ENCODE results near the gene OPA1.

OPA1 gene

DNA sequence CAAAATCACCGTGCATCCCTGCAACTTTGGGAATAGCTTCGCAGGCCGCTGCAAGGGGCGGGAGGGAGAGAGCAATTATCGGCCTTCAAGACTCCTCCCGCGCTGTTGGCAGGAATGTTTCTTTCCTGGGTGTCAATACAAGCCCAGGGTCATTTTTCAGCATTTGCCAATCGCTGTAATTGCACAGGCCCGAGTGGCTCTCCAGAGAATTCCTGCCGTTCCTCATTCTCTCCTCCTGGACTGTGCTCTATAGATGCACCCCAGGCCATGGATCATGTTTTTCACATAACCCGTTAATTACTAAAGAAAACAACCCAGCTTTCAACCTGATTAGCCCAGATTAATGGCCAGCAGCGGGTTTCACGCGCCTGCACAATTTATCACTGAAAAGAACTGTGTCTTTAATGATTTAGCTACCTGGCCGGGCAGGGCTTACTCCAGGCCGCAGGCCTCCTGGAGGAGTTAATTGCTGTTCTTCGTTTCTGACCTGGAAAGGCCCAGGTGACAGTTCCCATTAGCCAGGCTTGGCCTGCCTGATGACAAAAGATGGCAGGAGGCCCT lies 144.3 kb downstream of the OPA1 start:
- TF ChIP-seq, protein P1, sequence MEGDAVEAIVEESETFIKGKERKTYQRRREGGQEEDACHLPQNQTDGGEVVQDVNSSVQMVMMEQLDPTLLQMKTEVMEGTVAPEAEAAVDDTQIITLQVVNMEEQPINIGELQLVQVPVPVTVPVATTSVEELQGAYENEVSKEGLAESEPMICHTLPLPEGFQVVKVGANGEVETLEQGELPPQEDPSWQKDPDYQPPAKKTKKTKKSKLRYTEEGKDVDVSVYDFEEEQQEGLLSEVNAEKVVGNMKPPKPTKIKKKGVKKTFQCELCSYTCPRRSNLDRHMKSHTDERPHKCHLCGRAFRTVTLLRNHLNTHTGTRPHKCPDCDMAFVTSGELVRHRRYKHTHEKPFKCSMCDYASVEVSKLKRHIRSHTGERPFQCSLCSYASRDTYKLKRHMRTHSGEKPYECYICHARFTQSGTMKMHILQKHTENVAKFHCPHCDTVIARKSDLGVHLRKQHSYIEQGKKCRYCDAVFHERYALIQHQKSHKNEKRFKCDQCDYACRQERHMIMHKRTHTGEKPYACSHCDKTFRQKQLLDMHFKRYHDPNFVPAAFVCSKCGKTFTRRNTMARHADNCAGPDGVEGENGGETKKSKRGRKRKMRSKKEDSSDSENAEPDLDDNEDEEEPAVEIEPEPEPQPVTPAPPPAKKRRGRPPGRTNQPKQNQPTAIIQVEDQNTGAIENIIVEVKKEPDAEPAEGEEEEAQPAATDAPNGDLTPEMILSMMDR (IDR thresholded peaks at IDR 0.05; ENCODE audit: borderline replicate concordance, control extremely low read depth, extremely low read depth, insufficient read depth, missing control alignments), result no peak
- DNase-seq (ENCODE audit: low spot score), result no peak
- in situ Hi-C loops (cut with MboI; ENCODE audit: low sequenced_read_pairs, unreplicated experiment), result no loop called here

GRCh38 chr3:193742628-193743027 lies 149.6 kb downstream of the OPA1 start:
- in situ Hi-C loops (cut with MboI; ENCODE audit: low sequenced_read_pairs, unreplicated experiment), result no loop called here
- TF ChIP-seq, protein P1 (IDR thresholded peaks at IDR 0.05; ENCODE audit: borderline replicate concordance, control extremely low read depth, extremely low read depth, insufficient read depth, missing control alignments), result no peak
- no peak for DNase-seq (ENCODE audit: low spot score)

DNA sequence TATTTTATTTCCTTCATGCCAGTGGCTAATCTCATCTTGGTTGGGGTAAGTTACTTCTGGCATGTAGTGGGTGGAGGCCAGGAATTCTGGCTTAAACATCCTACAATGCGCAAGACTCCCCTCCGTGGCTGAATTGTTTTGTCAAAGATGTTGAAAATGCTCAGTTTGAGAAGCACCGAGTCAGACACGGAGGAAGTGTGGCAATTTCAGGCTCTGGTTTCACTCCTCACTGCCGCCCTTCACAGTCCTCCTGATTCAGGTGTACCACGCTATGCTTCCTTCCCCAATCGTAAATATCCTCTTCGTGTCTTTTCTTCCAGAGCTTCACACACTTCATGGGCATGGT lies 150.7 kb downstream of the OPA1 start:
- TF ChIP-seq, protein P1 (IDR thresholded peaks at IDR 0.05; ENCODE audit: borderline replicate concordance, control extremely low read depth, extremely low read depth, insufficient read depth, missing control alignments), result no peak
- DNase-seq (ENCODE audit: low spot score), result no peak
- in situ Hi-C loops (cut with MboI; ENCODE audit: low sequenced_read_pairs, unreplicated experiment), result no loop called here

GRCh38 chr3:193744048-193744821 lies 151.2 kb downstream of the OPA1 start:
- in situ Hi-C loops (cut with MboI; ENCODE audit: low sequenced_read_pairs, unreplicated experiment), result no loop called here
- TF ChIP-seq, protein P1 (IDR thresholded peaks at IDR 0.05; ENCODE audit: borderline replicate concordance, control extremely low read depth, extremely low read depth, insufficient read depth, missing control alignments), result no peak
- no peak for DNase-seq (ENCODE audit: low spot score)

DNA sequence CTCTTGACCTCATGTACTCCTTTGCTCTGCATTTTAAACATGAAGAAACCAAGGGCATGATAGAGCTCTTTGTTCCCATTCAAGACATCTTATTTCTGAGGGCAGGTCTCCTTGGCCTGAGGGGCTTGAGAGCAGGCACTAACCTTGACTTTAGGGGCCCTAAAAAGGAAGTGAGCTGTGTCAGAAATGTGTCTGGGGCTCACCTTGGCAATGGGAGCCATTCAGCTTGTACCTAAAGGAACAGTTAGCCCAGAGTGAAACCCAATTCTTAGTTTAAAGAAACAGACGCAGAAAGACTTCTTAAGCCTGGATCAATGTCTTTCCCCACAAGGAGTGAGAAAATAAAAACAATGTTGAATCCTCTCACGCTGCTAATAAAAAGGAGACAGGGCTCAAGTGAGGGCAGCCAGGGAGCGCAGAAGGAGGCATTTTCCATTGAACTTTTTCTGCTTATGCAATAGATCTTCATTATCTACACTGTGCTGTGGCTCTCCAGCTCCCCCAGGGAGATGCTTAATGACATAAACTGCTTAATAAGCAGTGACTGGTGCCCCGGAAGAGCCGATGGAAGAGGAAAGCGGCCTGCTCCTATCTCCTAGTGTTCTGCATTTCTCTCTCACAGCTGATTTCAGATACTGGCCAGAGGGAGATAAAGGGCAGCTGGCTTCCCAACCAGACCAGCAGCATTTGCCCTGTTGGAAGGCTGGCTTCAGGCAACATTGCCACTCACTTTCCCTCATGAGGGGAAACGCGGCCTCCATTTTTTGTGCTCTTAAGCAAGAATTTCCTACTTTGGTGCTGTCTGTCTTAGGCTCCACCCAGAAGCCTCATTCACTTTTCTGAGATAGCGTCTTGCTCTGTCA lies 152.0 kb downstream of the OPA1 start:
- DNase-seq (ENCODE audit: low spot score), result no peak
- TF ChIP-seq, protein P1 (IDR thresholded peaks at IDR 0.05; ENCODE audit: borderline replicate concordance, control extremely low read depth, extremely low read depth, insufficient read depth, missing control alignments), result no peak
- in situ Hi-C loops (cut with MboI; ENCODE audit: low sequenced_read_pairs, unreplicated experiment), result no loop called here

DNA sequence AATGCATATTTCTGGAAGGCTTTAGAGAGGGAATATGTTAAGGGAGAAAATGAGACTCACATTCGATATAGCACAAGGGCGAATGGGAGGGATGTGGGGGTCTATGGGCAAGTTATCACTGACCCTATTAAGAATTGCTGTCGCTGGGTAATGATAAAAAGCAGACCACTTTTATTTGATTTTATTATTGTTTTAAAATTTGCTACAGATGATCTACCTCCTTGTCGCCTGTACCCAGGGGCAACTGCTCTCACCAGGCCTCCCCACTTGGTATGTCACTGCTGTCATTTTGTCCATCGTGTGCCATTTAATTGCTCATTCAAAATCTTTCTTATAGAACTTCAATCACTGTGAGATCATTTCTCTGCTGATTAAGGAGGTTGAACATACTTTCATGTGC lies 153.8 kb downstream of the OPA1 start:
- in situ Hi-C loops (cut with MboI; ENCODE audit: low sequenced_read_pairs, unreplicated experiment), result no loop called here
- TF ChIP-seq, protein P1 (IDR thresholded peaks at IDR 0.05; ENCODE audit: borderline replicate concordance, control extremely low read depth, extremely low read depth, insufficient read depth, missing control alignments), result no peak
- DNase-seq (ENCODE audit: low spot score), result no peak
